ENCODE data around the gene EPB41L5.

Gene EPB41L5

GRCh38 chr2:120224735-120225548 lies 212.1 kb downstream of the EPB41L5 start:
- no peak for DNase-seq (ENCODE audit: low read depth in 3 of 3)

- DNase-seq (ENCODE audit: low read depth in 3 of 3): no peak
These were observed 212.7 kb downstream of the EPB41L5 start for GRCh38 chr2:120225549-120226065.

GRCh38 chr2:120226316-120226715 lies 213.4 kb downstream of the EPB41L5 start:
- no peak for DNase-seq (ENCODE audit: low read depth in 3 of 3)

- DNase-seq (ENCODE audit: low read depth in 3 of 3): peak in 1 of 3 donors; percentile 19
These were observed 214.5 kb downstream of the EPB41L5 start for GRCh38 chr2:120227111-120227991.

GRCh38 chr2:120228503-120228902 lies 215.6 kb downstream of the EPB41L5 start:
- DNase-seq (ENCODE audit: low read depth in 3 of 3): no peak

Measured in stimulated activated CD4-positive, alpha-beta T cell treated with anti-CD3 and anti-CD28 coated beads, TNF-alpha, amount 100 ng/mL, for 48 hours (primary cell).